ENCODE measurements around the gene NKX3-2.
"Not testable (repeated sequence)": the region's sequence is repeated elsewhere in the genome, so short reads cannot be mapped to it uniquely, and the experiment has no call there.

Gene NKX3-2

DNA sequence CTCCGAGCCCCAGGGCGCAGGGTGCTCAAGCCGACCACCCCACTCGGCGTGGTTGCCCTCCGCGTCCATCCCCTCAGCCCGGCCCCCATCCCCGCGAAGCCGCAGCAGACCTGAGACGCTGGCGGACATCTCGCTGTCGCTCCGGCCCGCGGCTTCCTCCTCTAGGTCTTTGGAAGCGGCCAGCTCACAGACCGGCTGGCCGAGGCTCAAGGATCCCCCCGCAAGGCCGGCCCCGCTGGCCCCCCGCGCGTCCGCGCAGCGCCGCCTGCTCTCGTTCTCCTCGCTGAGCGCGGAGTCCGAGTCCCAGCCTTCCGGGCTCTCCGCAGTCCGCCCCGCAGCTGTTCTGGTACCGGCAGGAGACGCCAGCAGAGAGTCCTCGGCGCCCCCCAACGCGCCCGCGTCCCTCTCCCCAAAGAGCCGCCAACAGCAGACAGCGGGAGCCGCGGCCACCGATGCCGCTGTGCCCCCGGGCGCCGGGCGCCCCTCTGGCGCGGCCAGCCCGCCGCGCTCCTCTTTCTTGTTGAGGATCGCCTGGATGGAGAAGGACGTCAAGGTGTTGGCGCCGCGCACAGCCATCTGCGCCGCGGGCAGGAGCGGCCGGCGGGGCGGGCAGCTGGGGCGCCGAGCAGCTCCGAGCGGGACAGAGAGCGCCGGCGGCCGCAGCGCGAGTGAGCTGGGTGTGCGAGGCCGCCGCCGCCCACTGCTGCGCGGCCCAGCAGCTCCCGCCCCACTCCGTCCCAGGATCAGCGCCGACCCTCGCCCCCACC lies at the start of gene NKX3-2:
NKX3-2 (minus strand) TSS at position 670 of the 767 bp plus-strand sequence; CDS start at position 576, 94 bp downstream.
- peak; percentile 64 for DNase-seq (ENCODE audit: low read depth, low spot score)

DNA sequence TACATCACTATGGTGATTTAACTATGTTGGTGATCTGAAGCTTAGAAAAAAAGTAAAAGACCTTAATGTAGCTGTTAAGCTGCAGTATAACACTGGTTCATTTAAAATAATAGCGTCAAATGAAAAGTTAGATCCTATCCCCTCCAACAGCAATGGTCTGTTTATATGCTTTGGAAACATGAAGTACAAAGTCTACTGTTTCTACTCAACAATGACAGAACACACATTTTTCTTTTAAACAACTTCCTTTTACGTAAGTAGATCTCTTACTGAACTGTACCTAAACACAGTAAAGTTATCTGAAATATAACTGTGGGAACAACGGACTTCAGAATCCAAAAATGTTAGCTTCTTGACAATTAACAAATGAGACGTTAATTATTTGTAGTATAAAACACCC lies 47.9 kb upstream of the NKX3-2 start:
- DNase-seq (ENCODE audit: low read depth, low spot score), result no peak

- DNase-seq (ENCODE audit: low read depth, low spot score), result no peak
Measured at GRCh38 chr4:13590766-13591165, 46.5 kb upstream of the NKX3-2 start.

DNA sequence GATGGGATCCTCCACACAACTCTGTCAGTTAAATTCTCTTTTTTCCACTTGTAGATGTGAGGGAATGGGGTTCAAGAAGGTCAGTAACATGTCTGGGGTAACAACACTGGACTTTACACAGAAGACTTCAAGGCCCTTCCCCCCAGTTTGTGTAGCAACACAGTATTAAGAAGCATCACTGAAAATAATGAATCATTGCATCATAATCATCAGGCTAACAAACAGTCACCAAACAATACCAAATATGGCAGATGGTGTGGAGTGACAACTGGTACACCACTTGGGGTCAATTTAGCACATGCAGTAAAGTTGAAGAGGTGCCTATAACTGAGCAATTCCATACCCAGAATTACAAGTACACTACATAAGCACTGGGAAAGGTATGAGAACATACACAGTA lies 44.6 kb upstream of the NKX3-2 start:
- DNase-seq (ENCODE audit: low read depth, low spot score), result no peak

DNA sequence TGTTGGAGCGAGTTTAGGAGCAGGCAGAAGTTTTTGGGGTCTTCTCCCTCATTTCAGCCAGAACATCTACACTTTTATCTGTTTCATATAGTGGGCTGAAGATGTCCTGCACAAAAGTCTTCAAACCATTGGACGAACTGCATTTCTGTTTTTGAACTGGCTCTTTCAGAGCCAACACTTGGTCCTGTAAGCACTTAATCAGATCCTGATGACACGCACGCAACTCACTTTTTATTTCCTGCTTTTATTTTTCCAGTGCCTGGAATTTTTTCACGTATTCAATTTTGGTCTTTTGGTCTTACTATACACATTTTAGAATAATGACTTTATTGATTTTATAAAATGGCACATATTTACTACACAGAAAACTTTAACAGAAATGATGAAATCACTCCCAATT lies 40.2 kb upstream of the NKX3-2 start:
- DNase-seq (ENCODE audit: low read depth, low spot score), result no peak

GRCh38 chr4:13580036-13580435 lies 35.7 kb upstream of the NKX3-2 start:
- DNase-seq (ENCODE audit: low read depth, low spot score), result no peak

DNA sequence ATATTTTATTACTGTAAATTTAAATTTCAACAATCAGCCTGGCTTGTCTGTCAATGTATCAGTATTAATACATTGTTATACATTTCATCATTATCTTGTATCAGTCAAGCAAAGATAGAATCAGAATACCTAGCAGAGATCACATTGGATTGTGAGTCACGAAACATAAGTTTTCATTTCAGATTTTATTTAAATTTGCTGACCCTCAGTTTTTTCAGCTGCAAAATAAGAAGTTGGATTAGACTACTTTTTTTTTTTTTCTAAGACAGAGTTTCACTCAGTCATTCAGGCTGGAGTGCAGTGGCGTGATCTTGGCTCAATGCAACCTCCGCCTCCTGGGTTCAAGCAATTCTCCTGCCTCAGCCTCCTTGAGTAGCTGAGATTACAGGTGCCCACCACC lies 33.4 kb upstream of the NKX3-2 start:
- DNase-seq (ENCODE audit: low read depth, low spot score), result no peak

- DNase-seq (ENCODE audit: low read depth, low spot score), result no peak
Measured at GRCh38 chr4:13570916-13571315, 26.6 kb upstream of the NKX3-2 start.

DNA sequence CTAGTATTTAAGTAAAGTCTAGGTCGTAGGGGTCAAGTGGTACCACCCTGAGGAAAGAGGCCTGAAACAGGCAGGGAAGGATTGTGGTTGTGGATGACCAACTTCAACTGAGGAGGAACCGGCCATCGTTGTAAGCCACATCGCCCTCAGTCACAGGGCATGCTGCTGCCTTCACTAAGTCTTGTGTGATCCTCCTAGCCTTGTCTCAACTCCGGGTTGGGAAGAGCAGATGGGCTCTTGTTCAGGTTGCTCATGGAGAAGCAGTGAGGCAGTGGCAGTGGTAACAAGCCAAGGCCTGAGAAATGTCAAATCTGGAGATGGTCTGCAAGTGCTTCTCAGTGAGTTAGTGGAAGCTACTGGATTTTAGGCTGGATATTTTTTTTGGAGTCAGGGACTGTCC lies 22.8 kb upstream of the NKX3-2 start:
- DNase-seq (ENCODE audit: low read depth, low spot score), result no peak

DNA sequence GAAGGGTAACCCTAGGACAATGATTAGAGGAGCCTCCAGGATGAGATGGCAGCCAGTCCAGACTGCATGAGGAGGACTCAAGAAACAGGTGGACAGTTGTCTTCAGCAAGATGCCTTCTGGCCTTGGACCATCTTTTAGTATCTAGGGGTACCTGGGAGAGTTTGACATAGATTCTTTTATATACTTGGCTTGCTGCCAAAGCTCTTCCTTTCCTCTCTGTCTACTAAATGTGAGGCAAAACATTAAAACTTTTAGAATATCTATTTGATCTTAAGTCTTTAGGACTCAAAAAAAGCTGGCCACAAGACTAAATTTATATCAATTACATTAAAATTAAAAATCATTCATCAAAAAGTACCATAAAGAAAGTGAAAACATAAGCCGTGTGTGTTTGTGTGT lies 18.6 kb upstream of the NKX3-2 start:
- DNase-seq (ENCODE audit: low read depth, low spot score), result no peak

DNA sequence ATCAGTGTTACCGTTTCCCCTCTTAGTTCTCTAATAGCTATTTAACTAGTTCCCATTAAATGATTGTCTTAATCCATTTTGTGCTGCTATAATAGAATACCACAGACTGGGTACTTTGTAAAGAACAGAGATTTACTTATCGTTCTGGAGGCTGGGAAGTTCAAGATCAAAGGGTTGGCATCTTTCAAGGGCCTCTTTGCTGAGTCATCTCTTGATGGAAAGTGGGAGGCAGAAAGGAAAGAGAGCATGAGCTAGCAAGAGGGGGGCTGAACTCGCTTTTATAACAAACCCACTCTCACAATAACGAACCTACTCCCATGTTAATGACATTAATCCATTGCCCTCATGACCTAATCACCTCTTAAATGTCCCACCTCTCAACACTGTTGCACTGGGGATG lies 17.4 kb upstream of the NKX3-2 start:
- DNase-seq (ENCODE audit: low read depth, low spot score), result no peak

- not testable (repeated sequence) for DNase-seq (ENCODE audit: low read depth, low spot score)
Measured at GRCh38 chr4:13560111-13560510, 15.8 kb upstream of the NKX3-2 start.

DNA sequence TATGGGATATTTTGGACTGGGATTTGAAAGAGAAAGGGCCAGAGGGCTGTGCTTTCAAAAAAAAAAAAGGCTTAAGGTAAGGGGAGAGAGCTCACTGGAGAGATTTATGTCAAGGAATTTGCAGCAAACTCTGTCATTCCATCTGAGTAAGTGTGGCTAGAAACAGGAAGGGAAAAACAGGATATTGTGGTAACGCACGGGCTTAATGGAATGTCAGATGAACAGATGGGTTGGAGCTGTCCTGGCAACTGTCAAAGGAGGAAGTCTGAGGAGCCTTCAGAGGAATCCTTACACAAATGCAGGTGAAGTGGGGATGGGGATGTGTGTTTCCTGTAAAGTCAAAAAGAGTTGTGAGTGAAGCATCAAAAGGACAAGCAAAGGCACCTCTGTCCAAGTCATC lies 15.1 kb upstream of the NKX3-2 start:
- peak; percentile 48 for DNase-seq (ENCODE audit: low read depth, low spot score)

DNA sequence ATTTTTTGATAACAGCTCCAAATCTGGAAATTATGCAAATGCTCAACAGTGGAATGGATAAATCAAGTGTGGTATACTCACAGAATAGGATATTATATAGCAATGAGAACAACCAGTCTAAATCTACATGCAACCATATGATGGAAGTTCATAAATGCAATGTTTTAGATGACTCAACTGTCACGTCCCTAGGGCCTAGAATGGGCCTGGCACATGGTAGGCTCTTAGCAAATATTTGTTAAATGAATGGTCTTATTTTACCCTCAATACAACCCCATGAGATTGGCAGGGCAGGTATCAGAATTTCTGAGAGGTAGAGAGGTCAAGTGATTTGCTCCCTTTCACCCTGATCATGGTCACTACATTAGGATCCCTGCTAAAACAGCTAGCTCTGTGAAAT lies 14.6 kb upstream of the NKX3-2 start:
- DNase-seq (ENCODE audit: low read depth, low spot score), result no peak

- no peak for DNase-seq (ENCODE audit: low read depth, low spot score)
Measured at GRCh38 chr4:13555325-13555724, 11.0 kb upstream of the NKX3-2 start.

DNA sequence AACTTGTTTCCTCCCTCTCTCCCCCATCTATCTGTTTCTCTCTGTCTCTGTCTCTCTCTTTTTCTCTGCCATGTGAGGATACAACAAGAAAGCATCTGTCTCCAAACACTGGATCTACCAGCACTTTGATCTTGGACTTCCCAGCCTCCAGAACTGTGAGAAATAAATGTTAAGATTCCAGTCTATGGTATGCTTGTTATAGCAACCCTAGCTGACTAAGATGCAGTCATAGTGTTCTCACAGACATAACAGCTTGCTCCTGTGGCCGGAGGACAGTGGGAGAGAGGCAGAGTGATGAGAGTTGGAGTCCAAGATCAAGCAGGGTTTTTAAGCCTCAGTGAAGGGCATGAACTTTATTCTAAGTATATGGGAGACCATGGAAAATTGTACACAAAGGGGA lies 8.8 kb upstream of the NKX3-2 start:
- no peak for DNase-seq (ENCODE audit: low read depth, low spot score)

GRCh38 chr4:13548984-13549546 lies 4.8 kb upstream of the NKX3-2 start:
- peak; percentile 89 for DNase-seq (ENCODE audit: low read depth, low spot score)

DNA sequence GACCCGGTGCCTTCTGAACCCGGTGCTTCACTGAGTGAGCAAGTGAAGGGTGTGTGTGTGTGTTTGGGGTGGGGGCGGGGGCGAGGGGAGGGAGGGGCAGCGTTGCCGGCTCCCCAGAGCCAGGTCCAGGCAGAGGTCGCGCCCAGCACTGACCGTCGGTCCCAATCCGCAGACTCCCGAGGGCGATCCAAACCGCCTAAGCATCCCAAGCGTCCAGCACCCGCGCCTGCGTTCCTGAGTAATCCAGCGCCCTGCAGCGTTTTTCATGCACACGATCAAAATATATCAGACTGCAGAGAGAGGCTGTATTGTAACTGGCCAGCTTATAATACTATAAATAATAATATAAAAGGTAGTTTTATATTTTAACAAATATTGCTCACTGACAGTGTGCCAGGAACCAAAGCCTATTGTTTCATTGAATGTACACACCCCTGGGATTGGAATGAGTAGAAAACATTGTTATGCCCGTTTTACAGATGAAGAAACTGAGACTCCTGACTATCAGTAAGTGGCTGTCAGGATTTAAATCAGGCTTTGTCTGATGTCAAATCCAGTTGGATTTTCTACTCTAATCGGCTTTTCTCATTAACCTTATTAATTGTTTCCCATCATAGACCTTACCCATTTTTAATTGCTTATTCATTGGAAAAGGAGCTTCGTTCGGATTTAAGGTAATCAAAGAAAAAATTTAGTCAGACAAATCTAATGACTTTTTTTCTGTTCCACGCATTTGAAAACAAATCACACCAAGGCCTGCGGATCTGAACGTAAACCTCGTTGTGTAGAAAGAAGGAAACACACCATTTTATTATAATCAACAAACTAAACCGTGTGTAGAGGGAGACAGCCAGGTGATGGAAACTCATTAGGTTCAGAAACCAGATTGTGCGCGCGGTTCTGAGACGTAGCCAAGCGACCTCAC lies 4.0 kb upstream of the NKX3-2 start:
- no peak for DNase-seq (ENCODE audit: low read depth, low spot score)

DNA sequence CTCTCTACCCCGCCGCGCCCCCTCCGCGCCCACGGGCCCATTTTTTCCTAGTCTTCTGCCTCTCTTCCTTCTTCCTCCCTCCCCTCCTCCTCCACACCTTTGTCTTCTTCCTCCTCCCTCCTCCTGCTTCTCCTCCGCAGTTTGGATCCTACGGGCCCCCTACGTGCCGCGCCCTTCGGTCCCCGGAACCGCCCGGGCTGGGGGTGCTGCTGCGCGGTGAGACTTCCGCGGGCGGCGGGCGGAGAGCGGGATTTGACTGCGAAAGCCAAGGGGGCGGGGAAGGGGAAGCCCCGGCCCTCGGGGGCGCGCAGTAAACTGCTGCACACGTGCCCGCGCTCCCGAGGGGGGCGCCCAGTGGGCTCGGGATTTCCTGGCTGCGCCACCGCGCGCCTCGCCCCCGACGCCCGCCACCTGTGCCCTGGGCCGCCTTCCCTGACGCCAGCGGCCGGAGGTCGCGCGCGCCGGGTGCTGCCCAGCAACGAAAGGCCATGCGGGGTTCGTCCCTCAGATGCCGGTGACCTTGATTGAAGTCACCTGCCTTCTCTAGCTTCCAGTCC lies 3.3 kb upstream of the NKX3-2 start:
- no peak for DNase-seq (ENCODE audit: low read depth, low spot score)

GRCh38 chr4:13546941-13547484 lies 2.7 kb upstream of the NKX3-2 start:
- no peak for DNase-seq (ENCODE audit: low read depth, low spot score)

DNA sequence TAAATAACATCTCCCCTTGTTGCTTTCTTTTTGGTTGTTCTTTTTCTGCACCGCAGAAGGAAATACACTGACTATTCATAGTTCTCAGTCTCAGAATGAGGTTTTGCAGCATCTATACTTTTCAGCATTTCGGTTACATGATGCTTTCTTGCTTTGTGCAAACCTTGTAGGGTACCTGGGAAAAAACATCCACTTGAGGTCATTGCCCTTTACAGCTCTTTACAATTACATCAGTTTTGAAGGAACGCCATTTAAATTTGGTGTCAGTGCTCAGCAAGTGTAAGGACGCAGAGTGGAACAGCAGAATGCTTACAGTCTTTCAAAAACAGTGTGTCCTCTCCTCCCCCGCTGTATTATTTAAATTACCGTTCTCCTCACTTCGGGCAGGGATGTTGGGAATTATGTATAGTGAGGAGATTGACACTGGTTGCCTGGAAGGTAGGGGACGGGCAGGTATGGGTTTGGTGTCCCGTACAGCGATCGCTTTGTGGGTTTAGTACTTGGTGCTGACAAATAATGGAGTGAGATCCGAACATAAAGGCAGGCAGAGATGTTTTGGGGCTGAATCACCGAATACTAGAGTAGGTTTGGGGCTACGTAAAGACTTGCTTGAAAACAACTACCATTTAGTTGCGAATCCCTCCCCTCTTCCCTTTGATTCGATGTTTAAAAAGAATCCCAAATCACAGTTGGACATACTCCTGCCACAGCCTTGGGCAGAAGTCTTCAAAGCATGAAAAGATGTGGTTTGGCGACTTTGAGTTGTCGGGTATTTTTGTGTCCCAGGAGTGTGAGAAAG lies 2.0 kb upstream of the NKX3-2 start:
- DNase-seq (ENCODE audit: low read depth, low spot score), result no peak

Measured in astrocyte of the hippocampus (primary cell).